MG63 (cell line): ENCODE measurements around the gene DMD. TPM values are rescaled to one million over a fixed set of nuclear protein-coding genes. Genes with fewer than 3 reads are reported as not detected.
"Not testable (repeated sequence)": the region's sequence is repeated elsewhere in the genome, so short reads cannot be mapped to it uniquely, and the experiment has no call there.

ENCODE experiments used
- DNase-seq: peaks from one replicate; pipeline ENCODE4 v3.0.0-alpha.2; 2020
- H3K27me3 ChIP-seq: fragments of 250-450 bp; sonication (Bioruptor Pico); 2 replicates; pipeline ENCODE4 v1.5.1; 2020; ENCODE audit warnings: mild to moderate bottlenecking, moderate library complexity
- H3K36me3 ChIP-seq: fragments of 250-450 bp; sonication (Bioruptor Pico); 2 replicates; pipeline ENCODE4 v1.5.1; 2020; ENCODE audit warnings: mild to moderate bottlenecking, moderate library complexity
- H3K4me3 ChIP-seq: fragments of 250-450 bp; sonication (Bioruptor Pico); 2 replicates; pipeline ENCODE4 v1.5.1; 2020; ENCODE audit warnings: mild to moderate bottlenecking, moderate library complexity
- H3K9me3 ChIP-seq: fragments of 250-450 bp; sonication (Bioruptor Pico); 2 replicates; pipeline ENCODE4 v1.5.1; 2020; ENCODE audit warnings: mild to moderate bottlenecking, moderate library complexity
- total RNA-seq: library from RNA; depleted of rRNA; stranded (reverse); fragments of >200 nt; shearing (Covaris generic); gene quantifications from 2 replicates; pipeline ENCODE4 v1.2.3, GENCODE V29; 2014; ENCODE audit warnings: low replicate concordance

The DMD gene
- total RNA-seq, 1 experiment from 2014 or later, result 11.5 TPM

GRCh38 chrX:32530802-32531403 lies 680.4 kb downstream of the DMD start:
- Histone ChIP-seq H3K36me3 (no peaks in the 10 kb centered on the region), H3K9me3 (no peaks in the 10 kb centered on the region), H3K27me3 (no peaks in the 10 kb centered on the region), H3K4me3 (peak overlapping the region; percentile 26)
- DNase-seq, result no peak

- not testable (repeated sequence) for DNase-seq, H3K36me3 ChIP-seq, H3K4me3 ChIP-seq, H3K9me3 ChIP-seq, H3K27me3 ChIP-seq
These were observed 682.9 kb downstream of the DMD start for GRCh38 chrX:32528451-32528850.

GRCh38 chrX:32525234-32525633 lies 686.1 kb downstream of the DMD start:
- Histone ChIP-seq H3K9me3 (no peaks in the 10 kb centered on the region), H3K36me3 (no peaks in the 10 kb centered on the region), H3K27me3 (no peaks in the 10 kb centered on the region), H3K4me3 (no peak overlapping the region)
- DNase-seq, result no peak

DNA sequence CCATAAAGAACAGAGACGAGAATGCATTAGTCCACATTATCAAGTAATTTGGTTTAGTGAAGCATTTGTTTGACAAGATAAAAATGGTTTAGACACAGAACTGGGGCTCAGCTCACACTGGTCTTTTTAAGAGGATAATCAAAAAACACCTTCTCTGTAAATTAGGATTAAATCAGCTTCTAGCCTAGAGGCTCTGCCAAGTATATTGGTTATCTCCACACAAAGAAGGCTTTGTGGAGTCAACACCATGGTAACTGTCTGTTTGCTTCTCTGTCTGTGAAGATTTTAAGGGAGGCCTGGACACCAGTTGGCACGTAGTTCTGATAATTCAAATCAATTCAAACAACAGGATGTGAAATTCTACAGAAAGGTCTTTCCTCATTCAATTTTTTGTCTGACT lies 687.0 kb downstream of the DMD start:
- no peaks in the 10 kb centered on the region for H3K9me3 ChIP-seq
- no peak for DNase-seq
- H3K36me3 ChIP-seq, result no peaks in the 10 kb centered on the region
- H3K4me3 ChIP-seq, result no peak overlapping the region
- no peaks in the 10 kb centered on the region for H3K27me3 ChIP-seq

DNA sequence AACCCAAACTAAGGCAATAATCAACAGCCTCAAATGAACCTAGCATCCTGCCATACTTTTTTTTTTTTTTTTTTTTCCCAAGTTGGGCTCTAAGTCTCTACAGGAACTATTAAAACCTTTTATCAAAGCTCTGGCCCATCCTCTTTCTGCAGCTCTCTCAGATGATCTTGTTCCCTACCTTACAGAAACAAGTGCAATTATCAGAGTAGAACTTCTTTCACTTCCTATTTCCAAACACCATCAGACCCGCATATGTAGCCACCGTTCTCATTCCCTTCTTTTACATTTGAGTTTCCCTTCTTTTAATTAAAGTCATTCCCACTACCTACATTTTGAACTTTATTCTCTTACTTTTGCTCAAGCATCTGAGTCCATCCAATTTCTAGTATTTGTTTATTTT lies 690.6 kb downstream of the DMD start:
- Histone ChIP-seq H3K4me3 (no peak overlapping the region), H3K27me3 (no peaks in the 10 kb centered on the region), H3K36me3 (no peaks in the 10 kb centered on the region), H3K9me3 (no peaks in the 10 kb centered on the region)
- no peak for DNase-seq

DNA sequence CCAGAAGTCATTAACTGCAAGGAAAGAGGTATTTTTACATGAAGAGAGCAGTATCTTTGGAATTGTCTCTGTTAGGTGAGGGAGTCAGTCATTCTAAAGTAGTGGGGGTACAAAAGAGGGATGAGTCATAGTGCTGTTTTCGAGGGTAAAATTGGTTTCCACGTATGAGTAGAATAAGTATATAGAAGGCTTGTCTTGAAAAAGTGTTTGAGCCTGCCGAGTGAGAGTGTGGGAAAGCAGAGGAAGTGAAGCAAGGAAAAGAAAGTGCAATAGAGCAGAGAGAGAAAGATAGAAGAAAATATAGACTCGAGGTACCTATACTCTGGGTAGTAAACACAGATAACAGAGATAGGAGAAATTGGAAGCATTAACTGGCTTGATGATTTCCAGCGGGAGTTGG lies 696.4 kb downstream of the DMD start:
- Histone ChIP-seq H3K4me3 (no peak overlapping the region), H3K9me3 (no peaks in the 10 kb centered on the region), H3K36me3 (no peaks in the 10 kb centered on the region), H3K27me3 (no peaks in the 10 kb centered on the region)
- no peak for DNase-seq

DNA sequence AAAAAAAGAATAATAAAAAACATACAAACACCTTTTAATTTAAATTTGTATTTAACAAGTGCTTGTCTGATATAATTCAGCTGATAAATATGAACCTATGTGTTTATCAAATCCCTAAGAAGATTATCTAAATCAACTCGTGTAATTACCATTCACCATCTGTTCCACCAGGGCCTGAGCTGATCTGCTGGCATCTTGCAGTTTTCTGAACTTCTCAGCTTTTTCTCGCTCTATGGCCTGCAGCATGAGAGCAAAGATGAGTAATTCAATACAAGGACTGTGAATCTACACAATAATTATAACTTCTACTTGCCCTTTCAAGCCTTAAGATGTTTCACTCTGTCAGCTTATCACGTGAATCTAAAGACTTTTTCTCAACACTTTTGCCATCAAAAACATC lies 709.7 kb downstream of the DMD start:
- DNase-seq, result no peak
- H3K36me3 ChIP-seq, result no peaks in the 10 kb centered on the region
- H3K4me3 ChIP-seq, result no peak overlapping the region
- H3K9me3 ChIP-seq, result no peaks in the 10 kb centered on the region
- no peaks in the 10 kb centered on the region for H3K27me3 ChIP-seq

DNA sequence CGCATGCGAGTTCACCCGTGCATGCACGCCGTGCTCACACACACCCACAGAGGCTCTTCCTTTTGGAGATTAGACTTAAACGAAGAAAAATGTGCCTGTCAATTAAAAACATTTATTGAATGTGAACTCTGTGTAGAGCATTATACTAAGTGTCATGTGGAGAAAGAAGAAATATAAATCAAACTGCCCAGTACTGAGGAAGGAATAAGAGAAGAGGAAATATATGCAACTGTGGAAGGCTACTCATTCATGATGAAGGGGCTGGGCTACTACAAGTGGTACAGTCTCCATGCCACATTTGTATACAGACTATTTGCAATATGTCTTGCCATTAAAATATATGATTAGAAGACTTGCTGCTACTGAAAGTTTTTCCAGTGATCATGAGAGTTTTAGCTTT lies 714.7 kb downstream of the DMD start:
- H3K27me3 ChIP-seq, result no peaks in the 10 kb centered on the region
- no peaks in the 10 kb centered on the region for H3K9me3 ChIP-seq
- no peak overlapping the region for H3K4me3 ChIP-seq
- no peak for DNase-seq
- H3K36me3 ChIP-seq, result no peaks in the 10 kb centered on the region

DNA sequence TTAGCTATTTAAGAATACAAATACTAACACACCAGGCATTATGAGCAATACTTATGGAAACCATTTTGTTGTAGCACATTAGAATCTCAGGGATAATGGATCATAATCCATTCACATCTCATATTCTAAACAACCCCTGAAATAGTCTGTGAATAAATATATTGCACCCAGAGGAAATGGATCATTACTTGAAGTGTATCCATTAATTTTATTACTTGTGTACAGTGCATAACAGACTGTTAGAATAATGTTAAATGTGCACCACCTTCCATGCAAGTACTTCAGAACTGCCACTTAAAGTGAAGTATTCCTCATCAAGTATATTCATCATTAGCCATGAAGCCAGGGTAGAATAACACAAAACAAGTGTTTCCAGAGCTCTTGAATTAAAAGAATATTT lies 715.5 kb downstream of the DMD start:
- Histone ChIP-seq H3K27me3 (no peaks in the 10 kb centered on the region), H3K9me3 (no peaks in the 10 kb centered on the region), H3K4me3 (no peak overlapping the region), H3K36me3 (no peaks in the 10 kb centered on the region)
- DNase-seq, result no peak

DNA sequence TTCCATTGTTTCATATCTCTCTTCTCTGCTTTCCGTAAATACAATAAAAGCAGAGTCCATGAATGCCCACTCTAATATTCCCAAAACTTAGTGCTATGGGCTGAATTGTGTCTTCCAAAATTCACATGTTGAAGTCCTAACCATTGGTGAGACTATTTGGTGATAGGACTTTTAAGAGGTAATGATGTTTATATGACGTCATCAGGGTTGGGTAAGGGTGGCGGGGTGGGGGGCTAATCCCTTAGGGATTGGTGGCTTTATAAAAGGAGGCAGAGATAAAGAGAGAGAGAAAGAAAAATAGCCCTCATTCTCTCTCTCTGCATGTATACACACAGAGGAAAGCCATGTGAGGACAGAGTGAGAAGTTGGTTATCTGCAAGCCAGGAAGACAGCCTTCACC lies 722.2 kb downstream of the DMD start:
- H3K36me3 ChIP-seq, result no peaks in the 10 kb centered on the region
- H3K9me3 ChIP-seq, result no peaks in the 10 kb centered on the region
- H3K27me3 ChIP-seq, result no peaks in the 10 kb centered on the region
- H3K4me3 ChIP-seq, result no peak overlapping the region
- no peak for DNase-seq

DNA sequence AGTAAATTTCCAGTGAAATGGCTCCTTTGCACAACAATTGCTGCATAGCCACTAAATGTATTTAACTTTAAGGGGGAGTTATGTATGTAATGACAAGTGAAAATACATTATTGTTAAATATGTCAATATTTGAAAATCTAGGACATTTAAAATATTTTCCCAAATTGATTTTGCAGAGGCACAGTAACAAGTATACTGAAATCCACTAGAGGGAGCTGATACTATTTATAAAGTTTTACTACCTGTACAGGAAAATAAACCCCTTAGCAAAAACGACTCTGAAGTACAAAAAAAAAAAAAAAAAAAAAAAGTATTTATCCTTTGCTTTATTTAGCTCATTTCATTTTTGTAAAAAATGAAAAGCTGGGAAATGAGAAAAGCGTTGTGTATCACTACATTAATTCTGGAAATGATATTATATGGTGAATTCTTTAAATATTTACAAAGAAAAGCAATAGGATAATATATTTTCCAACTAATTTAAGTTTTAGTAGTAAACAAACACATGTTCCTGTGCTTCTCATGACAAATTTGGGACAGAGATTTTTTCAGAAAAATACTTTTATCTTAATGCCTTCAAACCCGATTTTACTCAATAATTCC lies 727.7 kb downstream of the DMD start:
- no peak for DNase-seq
- Histone ChIP-seq H3K9me3 (no peaks in the 10 kb centered on the region), H3K4me3 (no peak overlapping the region), H3K36me3 (no peaks in the 10 kb centered on the region), H3K27me3 (no peaks in the 10 kb centered on the region)

GRCh38 chrX:32480019-32480418 lies 731.3 kb downstream of the DMD start:
- Histone ChIP-seq H3K4me3 (no peak overlapping the region), H3K36me3 (no peaks in the 10 kb centered on the region), H3K27me3 (no peaks in the 10 kb centered on the region), H3K9me3 (no peaks in the 10 kb centered on the region)
- no peak for DNase-seq

DNA sequence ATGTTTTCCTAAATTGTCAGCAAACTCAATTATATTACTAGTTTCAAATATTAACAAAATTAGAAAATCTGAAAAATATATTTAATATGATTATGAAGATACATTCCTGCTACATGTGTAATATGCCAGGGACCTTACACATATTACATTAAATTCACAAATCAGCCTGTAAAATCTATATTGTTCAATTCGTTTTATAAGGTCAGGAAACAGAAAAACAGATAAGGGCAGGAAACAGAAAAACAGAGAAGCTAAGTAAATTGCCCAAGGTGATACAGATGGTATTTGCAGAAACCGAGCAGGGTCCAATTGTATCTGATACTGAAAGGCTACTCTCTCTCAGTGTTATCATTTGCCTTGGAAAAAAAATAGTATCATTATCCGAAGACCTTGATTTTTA lies 739.0 kb downstream of the DMD start:
- no peak for DNase-seq
- no peaks in the 10 kb centered on the region for H3K36me3 ChIP-seq
- no peaks in the 10 kb centered on the region for H3K27me3 ChIP-seq
- no peaks in the 10 kb centered on the region for H3K9me3 ChIP-seq
- H3K4me3 ChIP-seq, result no peak overlapping the region

GRCh38 chrX:32455704-32456103 lies 755.6 kb downstream of the DMD start:
- Histone ChIP-seq H3K4me3 (no peak overlapping the region), H3K27me3 (no peaks in the 10 kb centered on the region), H3K9me3 (no peaks in the 10 kb centered on the region), H3K36me3 (no peaks in the 10 kb centered on the region)
- no peak for DNase-seq

- no peak for DNase-seq
- H3K36me3 ChIP-seq, result no peaks in the 10 kb centered on the region
- no peaks in the 10 kb centered on the region for H3K9me3 ChIP-seq
- no peak overlapping the region for H3K4me3 ChIP-seq
- no peaks in the 10 kb centered on the region for H3K27me3 ChIP-seq
These were observed 759.2 kb downstream of the DMD start for GRCh38 chrX:32451954-32452695.

GRCh38 chrX:32448945-32449344 lies 762.4 kb downstream of the DMD start:
- Histone ChIP-seq H3K36me3 (no peaks in the 10 kb centered on the region), H3K9me3 (no peaks in the 10 kb centered on the region), H3K4me3 (no peak overlapping the region), H3K27me3 (no peaks in the 10 kb centered on the region)
- DNase-seq, result no peak

- Histone ChIP-seq H3K36me3 (no peaks in the 10 kb centered on the region), H3K9me3 (no peaks in the 10 kb centered on the region), H3K4me3 (no peak overlapping the region; the same call in 1 of the 2 replicates), H3K27me3 (no peaks in the 10 kb centered on the region)
- DNase-seq, result no peak
These were observed 763.0 kb downstream of the DMD start for GRCh38 chrX:32448320-32448719.

DNA sequence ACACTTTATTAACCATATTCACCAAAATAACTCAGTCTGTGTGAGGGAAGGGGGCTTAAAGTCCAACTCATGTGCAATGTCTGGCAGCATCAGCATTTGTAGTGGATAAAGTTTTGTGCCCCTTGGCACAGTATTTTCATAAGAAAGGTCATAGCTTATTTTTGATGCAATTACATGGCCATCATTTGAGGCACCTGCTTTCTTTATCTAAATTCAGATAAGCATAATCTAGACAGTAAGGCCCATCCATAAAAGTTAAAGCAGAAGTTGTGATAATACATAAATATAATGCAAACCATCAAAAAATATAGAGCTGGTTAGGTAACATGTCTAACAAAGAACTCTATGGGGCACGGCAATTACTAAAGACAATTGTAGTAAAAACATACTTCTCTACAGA lies 763.7 kb downstream of the DMD start:
- Histone ChIP-seq H3K27me3 (no peaks in the 10 kb centered on the region), H3K9me3 (no peaks in the 10 kb centered on the region), H3K36me3 (no peaks in the 10 kb centered on the region), H3K4me3 (no peak overlapping the region)
- DNase-seq, result no peak
